Measurements from ENCODE around the gene ANG.

ANG gene

GRCh38 chr14:20742132-20742531, 53.6 kb downstream of the ANG start:
- Histone ChIP-seq H3K36me3 (no peaks in the 10 kb centered on the region), H3K4me1 (peaks cover 0 to 18% (median 0%) of the 10 kb centered on the region in 10 experiments; a peak in 4 of 20 replicates), H3K27ac (no peak overlapping the region), H3K9ac (no peak overlapping the region), H4K20me1 (no peaks in the 10 kb centered on the region), H3K4me3 (no peak overlapping the region), H3K9me3 (replicated peaks in 1 of 11) (no peaks in the 10 kb centered on the region), H3K4me2 (no peak overlapping the region), H3K27me3 (no peaks in the 10 kb centered on the region)
- no peak for TF ChIP-seq Cebpa-rat (IDR thresholded peaks at IDR 0.05)

- Histone ChIP-seq H4K20me1 (no peaks in the 10 kb centered on the region), H3K4me1 (peaks cover 0 to 22% (median 0%) of the 10 kb centered on the region in 10 experiments; a peak in 4 of 20 replicates), H3K27ac (no peak overlapping the region), H3K9ac (no peak overlapping the region), H3K27me3 (no peaks in the 10 kb centered on the region), H3K9me3 (replicated peaks in 1 of 11) (no peaks in the 10 kb centered on the region), H3K4me3 (no peak overlapping the region), H3K4me2 (no peak overlapping the region), H3K36me3 (no peaks in the 10 kb centered on the region)
- no peak for TF ChIP-seq Cebpa-rat (IDR thresholded peaks at IDR 0.05)
Measured at GRCh38 chr14:20743556-20743955, 55.0 kb downstream of the ANG start.
